ENCODE measurements around the gene AZU1.
"Not testable (repeated sequence)": the region's sequence is repeated elsewhere in the genome, so short reads cannot be mapped to it uniquely, and the experiment has no call there.

AZU1 gene

GRCh38 chr19:810883-811489 lies 16.7 kb upstream of the AZU1 start:
- DNase-seq = no peak

DNA sequence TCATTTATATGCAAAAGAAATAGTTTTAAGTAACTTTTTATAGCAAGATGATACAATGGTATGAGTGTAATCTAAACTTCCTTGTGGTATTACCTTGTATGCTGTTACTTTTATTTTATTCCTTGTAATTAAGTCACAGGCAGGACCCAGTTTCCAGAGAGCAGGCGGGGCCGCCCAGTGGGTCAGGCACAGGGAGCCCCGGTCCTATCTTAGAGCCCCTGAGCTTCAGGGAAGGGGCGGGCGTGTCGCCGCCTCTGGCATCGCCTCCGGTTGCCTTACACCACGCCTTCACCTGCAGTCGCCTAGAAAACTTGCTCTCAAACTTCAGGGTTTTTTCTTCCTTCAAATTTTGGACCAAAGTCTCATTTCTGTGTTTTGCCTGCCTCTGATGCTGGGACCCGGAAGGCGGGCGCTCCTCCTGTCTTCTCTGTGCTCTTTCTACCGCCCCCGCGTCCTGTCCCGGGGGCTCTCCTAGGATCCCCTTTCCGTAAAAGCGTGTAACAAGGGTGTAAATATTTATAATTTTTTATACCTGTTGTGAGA lies 16.1 kb upstream of the AZU1 start:
- no peak for DNase-seq

- DNase-seq = no peak
These were observed 15.4 kb upstream of the AZU1 start for GRCh38 chr19:812049-812746.

DNA sequence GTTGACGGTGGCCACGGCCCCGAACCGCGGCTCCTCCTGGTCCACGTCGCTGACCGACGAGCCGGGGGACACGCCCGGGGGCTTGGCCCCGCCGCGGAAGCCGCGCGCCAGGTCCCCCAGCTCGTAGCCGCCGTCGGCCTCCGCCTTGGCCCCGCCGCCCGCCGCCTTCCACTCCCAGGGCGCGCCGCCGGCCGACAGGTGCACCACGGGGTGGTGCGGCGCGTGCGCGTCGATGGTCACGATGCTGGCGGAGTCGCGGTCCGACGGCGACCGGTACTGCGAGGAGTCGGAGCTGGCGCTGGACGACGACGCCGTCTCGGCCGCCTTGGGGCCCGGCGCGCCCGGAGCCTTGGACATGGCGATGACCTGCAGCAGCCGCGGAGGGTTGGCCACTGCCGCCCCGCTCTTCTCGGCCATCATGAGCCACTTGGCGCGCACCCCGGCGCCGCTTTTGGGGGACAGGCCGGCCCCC lies 14.9 kb upstream of the AZU1 start:
- DNase-seq = no peak

DNA sequence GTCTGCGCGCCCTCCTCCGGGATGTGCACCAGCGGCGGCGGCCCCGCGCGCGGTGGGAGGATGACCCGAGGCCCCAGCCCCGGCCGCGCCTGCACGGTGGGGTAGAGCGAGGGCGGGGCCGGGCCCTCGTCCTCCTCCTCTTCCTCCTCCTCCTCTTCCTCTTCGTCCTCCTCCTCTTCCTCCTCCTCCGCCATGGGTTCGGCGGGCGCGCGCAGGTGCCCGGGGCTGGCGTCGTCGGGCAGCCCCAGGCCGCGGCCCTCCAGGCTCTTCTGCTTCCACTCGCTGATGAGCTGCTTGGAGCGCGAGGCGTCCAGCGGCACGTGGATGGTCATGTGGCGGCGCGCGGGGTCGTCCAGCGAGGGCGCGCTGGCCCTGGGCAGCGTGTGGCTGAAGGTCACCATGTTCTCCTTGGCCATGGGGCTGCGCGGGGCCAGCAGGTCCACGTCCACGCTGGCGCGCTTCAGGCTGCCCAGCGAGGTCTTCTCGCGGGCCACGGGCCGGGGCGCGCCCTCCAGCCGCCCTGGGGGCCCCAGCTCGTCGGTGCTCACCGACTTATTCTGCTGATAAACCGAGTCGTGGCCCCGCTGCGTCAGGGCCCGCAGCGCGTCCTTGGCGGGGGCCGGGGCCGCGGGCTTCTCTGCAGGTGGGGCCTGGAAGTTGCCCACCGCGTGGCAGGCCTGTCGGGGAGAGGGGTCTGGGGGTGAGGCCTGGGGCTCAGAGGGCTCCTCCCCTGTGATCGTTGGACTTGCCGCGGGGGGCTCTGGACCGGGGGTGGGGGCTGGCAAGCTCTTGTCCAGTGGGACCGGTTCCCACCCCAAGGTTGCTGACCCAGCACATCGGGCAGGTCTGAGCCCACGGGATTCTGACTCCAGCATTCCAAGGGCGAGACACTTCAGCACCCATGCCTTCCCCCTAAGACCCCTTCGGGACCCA lies 14.2 kb upstream of the AZU1 start:
- no peak for DNase-seq

DNA sequence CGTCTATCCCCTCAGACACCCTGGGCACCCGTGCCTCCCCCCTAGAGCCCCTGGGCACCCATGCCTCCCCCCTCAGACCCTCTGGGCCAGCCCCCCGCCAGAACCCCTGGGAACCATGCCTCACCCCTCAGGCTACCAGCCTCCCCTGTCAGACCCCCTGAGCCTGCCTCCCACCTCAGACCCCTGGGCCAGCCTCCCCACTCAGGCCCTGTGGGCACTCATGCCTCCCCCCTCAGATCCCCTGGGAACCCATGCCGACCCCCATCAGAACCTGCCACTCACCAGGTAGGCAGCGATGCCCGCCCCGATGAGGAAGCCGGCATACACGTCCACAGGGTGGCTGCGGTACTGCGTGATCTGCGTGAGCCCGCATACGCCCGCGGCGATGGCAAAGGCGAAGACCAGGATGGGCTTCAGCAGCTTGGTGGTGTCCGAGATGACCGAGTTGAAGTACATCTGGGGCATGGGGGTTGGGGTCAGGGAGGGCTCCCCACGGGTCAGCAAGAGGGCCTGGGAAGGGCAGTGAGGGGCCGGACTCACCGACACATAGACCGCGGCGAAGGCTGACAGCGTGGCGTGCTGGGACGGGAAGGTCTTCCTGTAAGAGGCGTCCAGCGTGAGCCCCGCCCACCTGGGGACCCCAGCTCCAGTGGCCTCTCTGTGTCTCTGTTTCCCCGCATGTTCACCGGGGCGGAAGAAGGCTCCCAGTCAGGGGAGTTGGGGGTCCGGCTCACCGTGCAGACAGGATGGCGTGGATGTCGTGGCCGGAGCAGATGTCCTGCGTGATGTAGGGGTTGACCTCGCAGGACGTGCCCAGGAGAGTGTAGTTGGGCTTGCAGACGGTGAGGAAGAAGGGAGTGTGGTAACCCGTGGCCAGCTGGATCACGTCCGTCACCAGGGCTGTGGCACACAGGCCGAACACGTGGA lies 13.2 kb upstream of the AZU1 start:
- DNase-seq = no peak

DNA sequence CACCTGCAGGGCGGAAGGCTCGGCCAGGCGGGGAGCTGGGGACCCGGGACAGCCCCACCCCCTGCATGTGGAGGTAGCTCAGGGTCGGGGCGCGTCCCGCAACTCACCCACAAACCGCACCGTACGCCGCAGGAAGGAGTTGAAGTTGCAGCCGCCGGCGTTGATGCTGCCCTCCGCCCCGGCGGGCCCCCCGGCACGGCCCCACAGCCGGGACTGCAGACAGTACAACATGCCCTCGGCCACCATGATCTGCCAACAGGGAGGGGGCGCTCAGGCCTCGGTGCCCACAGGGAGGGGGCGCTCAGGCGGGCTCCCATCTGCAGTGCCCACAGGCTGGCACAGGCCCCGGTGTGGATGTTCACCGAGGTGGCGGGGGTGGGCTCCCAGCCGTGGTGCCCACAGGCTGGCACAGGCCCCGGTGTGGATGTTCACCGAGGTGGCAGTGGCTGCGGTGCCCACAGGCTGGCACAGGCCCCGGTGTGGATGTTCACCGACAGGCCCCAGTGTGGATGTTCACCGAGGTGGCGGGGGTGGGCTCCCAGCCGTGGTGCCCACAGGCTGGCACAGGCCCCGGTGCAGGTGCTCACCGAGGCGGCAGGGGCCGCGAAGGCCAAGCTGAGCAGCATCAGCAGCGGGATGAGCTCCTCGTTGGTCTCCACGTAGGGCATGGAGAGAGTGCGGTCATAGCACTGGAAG lies 12.4 kb upstream of the AZU1 start:
- DNase-seq = no peak

DNA sequence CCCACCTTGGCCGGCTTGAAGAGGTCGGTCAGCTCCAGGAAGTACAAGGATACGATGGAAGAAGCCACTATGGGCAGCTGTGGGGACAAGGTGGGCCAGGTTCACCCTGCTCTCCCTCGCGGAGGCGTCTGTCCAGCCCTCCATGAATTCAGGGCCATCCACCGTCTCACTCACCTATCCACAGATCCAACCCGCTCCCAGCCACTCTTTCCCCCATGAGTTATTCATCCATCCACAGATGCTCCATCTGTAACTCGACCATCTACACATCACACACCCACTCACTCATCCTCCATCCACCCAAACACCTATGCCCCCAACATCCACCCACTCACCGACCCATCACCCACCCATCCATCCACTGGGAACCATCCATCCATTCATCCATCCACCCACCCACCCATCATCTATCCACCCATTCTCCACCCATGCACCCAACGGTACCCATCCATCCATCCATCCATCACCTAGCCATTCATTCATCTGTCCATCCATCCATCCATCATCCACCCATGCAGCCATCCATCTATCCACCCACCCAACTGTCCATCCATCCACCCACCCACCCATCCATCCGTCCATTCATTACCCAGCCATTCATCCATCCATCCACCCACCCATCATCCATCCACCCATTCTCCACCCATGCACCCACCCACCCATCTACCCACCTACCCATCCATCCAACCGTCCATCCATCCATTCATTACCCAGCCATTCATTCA lies 11.7 kb upstream of the AZU1 start:
- DNase-seq = no peak

- no peak for DNase-seq
These were observed 11.2 kb upstream of the AZU1 start for GRCh38 chr19:816500-816857.

DNA sequence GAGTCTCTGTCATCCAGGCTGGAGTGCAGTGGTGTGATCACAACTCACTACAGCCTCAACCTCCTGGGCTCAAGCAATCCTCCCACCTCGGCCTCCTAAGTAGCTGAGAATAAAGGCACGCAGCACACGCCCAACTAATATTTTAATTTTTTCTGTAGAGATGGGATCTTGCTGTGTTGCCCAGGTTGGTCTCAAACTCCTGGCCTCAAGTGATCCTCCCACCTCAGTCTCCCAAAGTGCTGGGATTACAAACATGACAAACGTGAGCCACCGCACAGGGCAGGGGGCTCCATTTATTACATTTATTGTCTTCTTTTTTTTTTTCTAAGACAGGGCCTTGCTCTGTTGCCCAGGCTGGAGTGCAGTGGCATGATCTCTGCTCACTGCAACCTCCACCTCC lies 7.4 kb upstream of the AZU1 start:
- not testable (repeated sequence) for DNase-seq

GRCh38 chr19:821231-821824 lies 6.3 kb upstream of the AZU1 start:
- DNase-seq = no peak

GRCh38 chr19:821825-822503 lies 5.7 kb upstream of the AZU1 start, which contains the start of gene PLPPR3:
Gene PLPPR3, minus strand, starts transcription at chr19:821955. Its CDS starts 396 bp downstream, at chr19:821559.
- no peak for DNase-seq

DNA sequence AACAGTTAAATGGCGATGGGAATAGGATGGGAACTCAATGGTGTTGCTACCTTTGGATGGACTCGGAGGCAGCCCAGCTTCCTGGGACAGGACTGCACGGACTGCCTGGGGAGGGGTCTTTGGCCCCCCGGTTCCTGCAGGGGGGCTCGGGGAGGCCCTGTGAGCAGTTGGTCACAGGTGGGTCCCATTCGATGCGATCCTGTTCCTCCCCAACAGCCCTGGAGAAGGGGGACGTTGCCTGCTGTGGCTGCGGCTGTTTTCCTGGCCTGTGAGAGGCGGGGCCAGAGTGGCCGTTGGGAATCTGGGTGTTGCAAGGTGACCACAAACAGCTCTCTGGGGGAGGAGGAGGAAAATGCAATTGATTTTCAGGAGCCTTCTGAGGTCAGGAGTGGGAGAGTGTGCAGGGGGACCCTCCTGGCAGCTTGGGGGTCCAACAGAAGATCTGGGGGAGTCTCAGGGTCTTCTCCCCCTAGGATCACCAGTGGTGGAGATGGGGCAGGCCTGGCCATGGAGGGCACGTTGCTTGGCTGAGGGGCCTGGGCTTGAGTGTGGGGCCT lies 4.0 kb upstream of the AZU1 start:
- no peak for DNase-seq

- no peak for DNase-seq
These were observed 2.8 kb upstream of the AZU1 start for GRCh38 chr19:824885-825284.

DNA sequence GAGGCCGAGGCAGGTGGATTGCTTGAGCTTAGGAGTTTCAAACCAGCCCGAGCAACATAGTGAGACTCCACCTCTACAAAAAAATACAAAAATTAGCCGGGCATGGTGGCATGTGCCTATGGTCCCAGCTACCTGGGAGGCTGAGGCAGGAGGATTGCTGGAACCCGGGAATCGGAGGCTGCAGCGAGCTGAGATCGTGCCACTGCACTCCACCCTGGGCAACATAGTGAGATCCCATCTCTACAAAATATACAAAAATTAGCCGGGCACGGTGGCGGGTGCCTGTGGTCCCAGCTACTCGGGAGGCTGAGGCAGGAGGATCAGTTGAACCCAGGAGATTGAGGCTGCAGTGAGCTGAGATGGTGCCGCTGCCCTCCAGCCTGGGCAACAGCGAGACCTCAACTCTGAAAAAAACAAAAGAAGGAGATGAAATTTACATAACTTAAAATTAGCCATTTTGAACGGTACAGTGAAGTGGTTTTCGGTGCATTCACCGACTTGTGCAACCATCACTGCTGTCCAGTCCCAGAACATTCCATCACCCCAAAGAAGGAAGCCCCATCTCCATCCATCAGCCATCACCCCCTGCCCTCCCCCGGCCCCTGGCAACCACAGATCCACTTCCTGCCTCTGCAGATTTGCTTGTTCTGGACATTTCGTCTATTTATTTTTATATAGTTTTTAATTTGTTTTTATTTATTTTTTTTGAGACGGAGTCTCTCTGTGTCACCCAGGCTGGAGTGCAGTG lies 1.6 kb upstream of the AZU1 start:
- no peak for DNase-seq

GRCh38 chr19:827314-827709 lies 325 bp upstream of the AZU1 start:
- DNase-seq = no peak

DNA sequence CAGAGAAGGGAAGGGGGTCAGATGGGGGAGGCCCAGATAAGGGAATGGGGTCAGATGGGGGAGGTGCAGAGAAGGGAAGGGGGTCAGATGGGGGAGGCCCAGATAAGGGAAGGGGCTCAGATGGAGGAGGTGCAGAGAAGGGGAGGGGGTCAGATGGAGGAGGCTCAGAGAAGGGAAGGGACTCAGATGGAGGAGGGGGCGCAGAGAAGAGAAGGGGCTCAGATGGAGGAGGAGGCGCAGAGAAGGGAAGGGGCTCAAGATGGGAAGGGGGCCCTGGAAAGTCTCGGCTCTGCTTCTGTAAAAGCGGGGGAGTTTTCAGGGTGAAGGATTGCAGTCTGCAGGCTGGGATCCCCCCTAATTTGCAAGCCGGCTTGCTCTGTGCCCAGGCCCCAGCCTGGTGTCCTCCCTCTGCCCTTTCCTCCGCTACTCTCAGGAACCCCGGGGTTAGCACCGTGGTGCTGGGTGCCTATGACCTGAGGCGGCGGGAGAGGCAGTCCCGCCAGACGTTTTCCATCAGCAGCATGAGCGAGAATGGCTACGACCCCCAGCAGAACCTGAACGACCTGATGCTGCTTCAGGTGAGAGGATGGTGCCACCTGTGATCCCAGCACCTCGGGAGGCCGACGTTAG lies 1.6 kb downstream of the AZU1 start:
- no peak for DNase-seq
